Measurements from ENCODE around the gene VIPAS39.

DNA sequence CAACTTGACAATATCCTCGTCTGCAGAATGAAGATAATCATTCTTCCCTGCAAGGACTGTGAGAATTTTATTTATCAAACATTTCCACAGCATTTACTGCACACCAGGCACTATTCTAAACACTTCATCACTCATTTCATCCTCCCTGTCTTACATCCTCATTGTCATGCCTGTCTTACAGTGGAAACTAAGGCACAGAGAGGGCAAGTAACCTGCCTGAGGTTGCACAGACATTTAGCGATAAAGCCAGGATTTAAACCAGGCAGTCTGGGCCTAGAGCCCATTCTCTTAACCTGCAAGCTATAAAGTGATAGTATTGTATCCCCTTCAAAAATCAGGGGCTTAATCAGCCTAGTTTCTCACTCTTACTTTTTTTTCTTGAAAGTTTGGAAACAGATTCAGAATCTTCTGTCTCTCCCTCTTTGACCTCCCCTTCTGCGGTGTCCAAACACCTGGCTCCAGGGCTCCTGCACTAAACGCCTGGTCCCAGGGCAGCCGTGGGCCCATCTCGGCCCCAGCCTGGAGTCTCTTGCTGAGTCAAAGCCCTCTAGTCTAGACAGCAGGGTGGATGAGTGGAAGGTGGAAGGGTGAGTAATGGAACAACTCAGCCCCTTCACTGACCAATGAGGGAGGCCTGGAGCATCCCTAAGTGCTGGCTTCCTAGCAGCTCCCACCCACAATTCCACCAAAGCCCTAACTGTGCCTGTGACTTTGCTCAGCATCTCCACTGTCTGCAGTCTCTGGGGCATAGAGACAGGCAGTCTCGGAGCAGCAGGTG lies 28.7 kb upstream of the VIPAS39 start:
- TF ChIP-seq POLR2A (IDR thresholded peaks at IDR 0.05) (no peak), EP300 (IDR thresholded peaks at IDR 0.05) (no peak)
- TF ChIP-seq, protein P1, sequence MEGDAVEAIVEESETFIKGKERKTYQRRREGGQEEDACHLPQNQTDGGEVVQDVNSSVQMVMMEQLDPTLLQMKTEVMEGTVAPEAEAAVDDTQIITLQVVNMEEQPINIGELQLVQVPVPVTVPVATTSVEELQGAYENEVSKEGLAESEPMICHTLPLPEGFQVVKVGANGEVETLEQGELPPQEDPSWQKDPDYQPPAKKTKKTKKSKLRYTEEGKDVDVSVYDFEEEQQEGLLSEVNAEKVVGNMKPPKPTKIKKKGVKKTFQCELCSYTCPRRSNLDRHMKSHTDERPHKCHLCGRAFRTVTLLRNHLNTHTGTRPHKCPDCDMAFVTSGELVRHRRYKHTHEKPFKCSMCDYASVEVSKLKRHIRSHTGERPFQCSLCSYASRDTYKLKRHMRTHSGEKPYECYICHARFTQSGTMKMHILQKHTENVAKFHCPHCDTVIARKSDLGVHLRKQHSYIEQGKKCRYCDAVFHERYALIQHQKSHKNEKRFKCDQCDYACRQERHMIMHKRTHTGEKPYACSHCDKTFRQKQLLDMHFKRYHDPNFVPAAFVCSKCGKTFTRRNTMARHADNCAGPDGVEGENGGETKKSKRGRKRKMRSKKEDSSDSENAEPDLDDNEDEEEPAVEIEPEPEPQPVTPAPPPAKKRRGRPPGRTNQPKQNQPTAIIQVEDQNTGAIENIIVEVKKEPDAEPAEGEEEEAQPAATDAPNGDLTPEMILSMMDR (IDR thresholded peaks at IDR 0.05), result no peak

All from gastroesophageal sphincter (tissue), 3 donors.